Keratinocyte (primary cell): ENCODE measurements around the gene TMEM127.

Source experiments
- CTCF ChIP-seq, 3 experiments: IDR thresholded peaks in 1 of 3; conservative IDR thresholded peaks in 1 of 3; optimal IDR thresholded peaks in 1 of 3; 2 replicates in 2 of 3; 3 replicates in 1 of 3; pipeline versions ENCODE3 to v1.5.1; 2011; ENCODE audit warnings: low read length in 3 of 3, mild to moderate bottlenecking in 3 of 3, moderate library complexity in 2 of 3, control low read depth in 1 of 3, inconsistent platforms in 1 of 3; ENCODE audit not compliant: insufficient read depth in 2 of 3; ENCODE audit errors: extremely low read depth in 1 of 3
- EZH2 ChIP-seq: IDR thresholded peaks from one replicate; pipeline ENCODE4 v1.6.1; 2012; ENCODE audit warnings: inconsistent platforms, mild to moderate bottlenecking, low read length, moderate library complexity

GRCh38 chr2:96202152-96202854 lies 63.5 kb downstream of the TMEM127 start:
- TF ChIP-seq EZH2 (no peak), CTCF (optimal IDR thresholded peaks at IDR 0.05 in 1 of 3, IDR thresholded peaks at IDR 0.05 in 1 of 3, conservative IDR thresholded peaks at IDR 0.05 in 1 of 3; ENCODE audit: extremely low read depth in 1 of 3, insufficient read depth in 2 of 3, low read length in 3 of 3) (no peak)
